Smooth muscle cell (in vitro differentiated cells): ENCODE measurements around the gene FAM78A. TPM values are rescaled to one million over a fixed set of nuclear protein-coding genes. Genes with fewer than 3 reads are reported as not detected.
"Not testable (repeated sequence)": the region's sequence is repeated elsewhere in the genome, so short reads cannot be mapped to it uniquely, and the experiment has no call there.

Source experiments
- DNase-seq: peaks from one replicate; lab custom pipeline; 2025; ENCODE audit not compliant: unreplicated experiment; lab: John Stamatoyannopoulos, UW
- H2AFZ ChIP-seq: fragments of 200-600 bp; sonication (generic); 2 replicates; pipeline ENCODE4 v1.6.0; 2016; ENCODE audit warnings: antibody characterized with exemption, low read depth, mild to moderate bottlenecking
- H3F3A ChIP-seq: fragments of 200-600 bp; sonication (generic); 2 replicates; pipeline ENCODE4 v1.6.0; 2017; ENCODE audit warnings: antibody characterized with exemption, low read depth
- H3K27ac ChIP-seq: fragments of 200-600 bp; sonication (generic); 2 replicates; pipeline ENCODE4 v1.5.1; 2016; ENCODE audit warnings: low read depth, mild to moderate bottlenecking
- H3K27me3 ChIP-seq: fragments of 200-600 bp; sonication (generic); 2 replicates; pipeline ENCODE4 v1.6.1; 2016; ENCODE audit warnings: low read depth, mild to moderate bottlenecking
- H3K36me3 ChIP-seq: fragments of 200-600 bp; sonication (generic); 2 replicates; pipeline ENCODE4 v1.5.1; 2016; ENCODE audit warnings: low read depth
- H3K4me1 ChIP-seq: fragments of 200-600 bp; sonication (generic); 2 replicates; pipeline ENCODE4 v1.5.1; 2016; ENCODE audit warnings: low read depth
- H3K4me2 ChIP-seq: fragments of 200-600 bp; sonication (generic); 2 replicates; pipeline ENCODE4 v1.6.0; 2016; ENCODE audit warnings: mild to moderate bottlenecking
- H3K4me3 ChIP-seq: fragments of 200-600 bp; sonication (generic); 2 replicates; pipeline ENCODE4 v1.5.1; 2016; ENCODE audit warnings: mild to moderate bottlenecking
- H3K79me2 ChIP-seq: fragments of 200-600 bp; sonication (generic); 2 replicates; pipeline ENCODE4 v1.6.0; 2016; ENCODE audit warnings: low read depth, mild to moderate bottlenecking
- H3K9ac ChIP-seq: fragments of 200-600 bp; sonication (generic); 2 replicates; pipeline ENCODE4 v1.6.0; 2016; ENCODE audit warnings: low read depth
- H3K9me3 ChIP-seq: fragments of 200-600 bp; sonication (generic); replicated peaks from 2 replicates; pipeline ENCODE4 v1.5.1; 2016; ENCODE audit warnings: low read depth
- H4K20me1 ChIP-seq: fragments of 200-600 bp; sonication (generic); 2 replicates; pipeline ENCODE4 v1.6.0; 2016; ENCODE audit warnings: low read depth
- CTCF ChIP-seq: fragments of 200-600 bp; sonication (generic); IDR thresholded peaks from 2 replicates; pipeline ENCODE4 v1.5.1; 2017; ENCODE audit warnings: borderline replicate concordance, mild to moderate bottlenecking, antibody characterized with exemption; ENCODE audit not compliant: insufficient read depth, poor library complexity, severe bottlenecking
- WGBS: methylation state at CpG from one replicate; pipeline ENCODE4 v1.1.7; 2016; ENCODE audit warnings: low lambda C conversion rate; 5-methylcytosine and 5-hydroxymethylcytosine counted together
- polyA plus RNA-seq: library from polyadenylated mRNA; unstranded; fragments of >200 nt; fragmentation: Nextera tagmentation; extraction: Ambion mirVana; gene quantifications from 2 replicates; pipeline ENCODE4 v1.2.1, GENCODE V29; 2016
- total RNA-seq: library from RNA; depleted of rRNA; stranded (reverse); fragments of >200 nt; gene quantifications from 2 replicates; pipeline ENCODE4 v1.2.3, GENCODE V29; 2014

The FAM78A gene
- total and polyA plus RNA-seq, 2 experiments from 2014 or later, result 3.6 to 4.2 TPM

DNA sequence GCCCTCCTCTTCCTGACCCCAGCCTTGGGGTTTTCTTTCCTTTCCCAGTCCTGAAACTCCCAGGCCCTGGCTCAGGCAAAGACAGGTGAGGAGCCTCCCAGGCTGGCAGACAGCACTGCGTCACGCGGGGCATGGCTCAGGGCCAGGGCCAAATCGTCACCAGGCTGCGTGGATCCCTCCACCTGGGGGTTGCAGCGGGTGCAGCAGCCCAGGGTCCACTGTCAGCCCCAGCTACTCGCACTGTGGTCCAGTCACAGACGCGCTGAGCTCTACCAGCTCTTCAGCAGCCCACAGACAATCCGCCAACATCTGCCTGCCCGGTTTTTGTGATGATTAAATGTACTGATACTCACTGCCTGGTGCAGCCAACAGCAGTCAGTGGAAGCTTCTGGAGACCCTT is 12.1 kb downstream of the FAM78A start:
- no peak for DNase-seq
- Histone ChIP-seq H3K9me3 (no peaks in the 10 kb centered on the region), H3K4me3 (no peak overlapping the region), H3K4me1 (no peaks in the 10 kb centered on the region), H3F3A (no peaks in the 10 kb centered on the region), H3K36me3 (no peaks in the 10 kb centered on the region), H3K79me2 (no peaks in the 10 kb centered on the region), H3K4me2 (no peak overlapping the region), H4K20me1 (peaks cover 5% of the 10 kb centered on the region), H3K27ac (no peak overlapping the region), H2AFZ (no peak overlapping the region), H3K27me3 (no peaks in the 10 kb centered on the region), H3K9ac (no peak overlapping the region)
- no peak for TF ChIP-seq CTCF
- WGBS, result 91% methylated on average over 11 of the region's 11 CpGs

DNA sequence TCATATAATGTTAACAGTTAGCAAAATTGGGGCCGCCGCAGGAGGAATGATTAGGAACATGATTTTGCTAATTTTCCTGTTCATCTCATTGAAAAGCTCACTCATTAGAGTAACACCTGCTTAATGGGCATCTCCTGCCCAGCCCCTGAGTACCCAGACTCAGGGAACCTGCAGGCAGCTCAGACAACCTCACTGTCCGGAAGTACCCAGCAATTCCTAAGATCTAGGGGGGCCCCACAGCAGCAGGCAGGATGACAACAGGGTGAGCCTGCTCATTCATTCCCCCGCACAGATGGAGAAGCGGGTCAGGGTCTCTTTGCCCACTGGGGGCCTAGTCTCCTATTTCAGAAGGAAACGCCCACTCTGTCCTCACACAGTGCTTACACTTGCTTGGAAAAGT is 12.6 kb downstream of the FAM78A start:
- Histone ChIP-seq H3K9me3 (no peaks in the 10 kb centered on the region), H3K27me3 (no peaks in the 10 kb centered on the region), H2AFZ (no peak overlapping the region), H3F3A (no peaks in the 10 kb centered on the region), H3K9ac (no peak overlapping the region), H3K79me2 (no peaks in the 10 kb centered on the region), H3K4me2 (no peak overlapping the region), H3K4me1 (no peaks in the 10 kb centered on the region), H4K20me1 (peaks cover 2% of the 10 kb centered on the region), H3K4me3 (no peak overlapping the region), H3K27ac (no peak overlapping the region), H3K36me3 (no peaks in the 10 kb centered on the region)
- no peak for DNase-seq
- no peak for TF ChIP-seq CTCF
- 94% methylated on average over 6 of the region's 6 CpGs for WGBS

GRCh38 chr9:131263033-131263343 is 13.3 kb downstream of the FAM78A start:
- H3K4me3 ChIP-seq, H3K9me3 ChIP-seq, H3K36me3 ChIP-seq, DNase-seq, H4K20me1 ChIP-seq, H3F3A ChIP-seq, H3K27me3 ChIP-seq, H2AFZ ChIP-seq, H3K27ac ChIP-seq, H3K9ac ChIP-seq, H3K79me2 ChIP-seq, H3K4me2 ChIP-seq, H3K4me1 ChIP-seq: not testable (repeated sequence)
- 96% methylated on average over 5 of the region's 5 CpGs for WGBS

DNA sequence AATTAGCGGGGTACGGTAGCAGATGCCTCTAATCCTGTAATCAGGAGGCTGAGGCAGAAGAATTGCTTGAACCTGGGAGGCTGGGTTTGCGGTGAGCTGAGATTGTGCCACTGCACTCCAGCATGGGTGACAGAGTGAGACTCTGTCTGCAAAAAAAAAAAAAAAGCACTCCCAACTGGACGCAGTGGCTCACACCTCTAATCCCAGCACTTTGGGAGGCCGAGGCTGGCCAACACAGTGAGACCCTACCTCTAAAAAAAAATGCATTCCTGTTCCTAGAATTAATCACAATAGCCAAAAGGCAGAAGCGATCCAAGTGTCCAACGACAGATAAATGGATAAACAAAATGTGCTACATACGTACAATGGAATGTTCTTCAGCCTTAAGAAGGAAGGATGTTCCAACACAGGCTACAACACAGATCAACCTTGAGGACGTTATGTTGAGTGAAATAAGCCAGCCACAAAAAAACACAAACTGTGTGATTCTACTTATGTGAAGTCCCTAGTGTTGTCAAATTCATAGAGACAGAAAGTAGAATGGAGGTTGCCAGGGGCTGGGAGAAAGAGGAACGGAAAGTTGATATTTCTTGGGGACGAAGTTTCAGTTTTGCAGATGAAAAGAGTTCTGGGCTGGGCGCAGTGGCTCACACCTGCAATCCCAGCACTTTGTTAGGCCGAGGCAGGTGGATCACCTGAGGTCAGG is 13.8 kb downstream of the FAM78A start:
- Histone ChIP-seq H4K20me1 (peaks cover 2% of the 10 kb centered on the region), H3K4me1 (no peaks in the 10 kb centered on the region), H3K4me2 (no peak overlapping the region), H3K79me2 (no peaks in the 10 kb centered on the region), H3K36me3 (no peaks in the 10 kb centered on the region), H3F3A (no peaks in the 10 kb centered on the region), H3K9ac (no peak overlapping the region), H3K4me3 (no peak overlapping the region), H3K27me3 (no peaks in the 10 kb centered on the region), H2AFZ (no peak overlapping the region), H3K9me3 (no peaks in the 10 kb centered on the region), H3K27ac (no peak overlapping the region)
- WGBS, result 91% methylated on average over 13 of the region's 13 CpGs
- no peak for TF ChIP-seq CTCF
- DNase-seq, result no peak
